Activated T-cell treated with anti-CD3 and anti-CD28 coated beads, Interleukin-2, amount 50 U/mL, for 1 hour (primary cell): ENCODE measurements around the gene RRP1.
A peak's percentile ranks its signal among the peaks of the same experiment; 100 is the strongest.

Source experiments
- DNase-seq: peaks from one replicate; pipeline ENCODE4 v3.0.0-alpha.2; 2020

RRP1 gene, protein sequence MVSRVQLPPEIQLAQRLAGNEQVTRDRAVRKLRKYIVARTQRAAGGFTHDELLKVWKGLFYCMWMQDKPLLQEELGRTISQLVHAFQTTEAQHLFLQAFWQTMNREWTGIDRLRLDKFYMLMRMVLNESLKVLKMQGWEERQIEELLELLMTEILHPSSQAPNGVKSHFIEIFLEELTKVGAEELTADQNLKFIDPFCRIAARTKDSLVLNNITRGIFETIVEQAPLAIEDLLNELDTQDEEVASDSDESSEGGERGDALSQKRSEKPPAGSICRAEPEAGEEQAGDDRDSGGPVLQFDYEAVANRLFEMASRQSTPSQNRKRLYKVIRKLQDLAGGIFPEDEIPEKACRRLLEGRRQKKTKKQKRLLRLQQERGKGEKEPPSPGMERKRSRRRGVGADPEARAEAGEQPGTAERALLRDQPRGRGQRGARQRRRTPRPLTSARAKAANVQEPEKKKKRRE

GRCh38 chr21:43789276-43790009 lies at the start of gene RRP1:
Gene RRP1 (plus strand): TSS chr21:43789577. CDS start chr21:43789630, 53 bp downstream.
- DNase-seq = peak; percentile 99

DNA sequence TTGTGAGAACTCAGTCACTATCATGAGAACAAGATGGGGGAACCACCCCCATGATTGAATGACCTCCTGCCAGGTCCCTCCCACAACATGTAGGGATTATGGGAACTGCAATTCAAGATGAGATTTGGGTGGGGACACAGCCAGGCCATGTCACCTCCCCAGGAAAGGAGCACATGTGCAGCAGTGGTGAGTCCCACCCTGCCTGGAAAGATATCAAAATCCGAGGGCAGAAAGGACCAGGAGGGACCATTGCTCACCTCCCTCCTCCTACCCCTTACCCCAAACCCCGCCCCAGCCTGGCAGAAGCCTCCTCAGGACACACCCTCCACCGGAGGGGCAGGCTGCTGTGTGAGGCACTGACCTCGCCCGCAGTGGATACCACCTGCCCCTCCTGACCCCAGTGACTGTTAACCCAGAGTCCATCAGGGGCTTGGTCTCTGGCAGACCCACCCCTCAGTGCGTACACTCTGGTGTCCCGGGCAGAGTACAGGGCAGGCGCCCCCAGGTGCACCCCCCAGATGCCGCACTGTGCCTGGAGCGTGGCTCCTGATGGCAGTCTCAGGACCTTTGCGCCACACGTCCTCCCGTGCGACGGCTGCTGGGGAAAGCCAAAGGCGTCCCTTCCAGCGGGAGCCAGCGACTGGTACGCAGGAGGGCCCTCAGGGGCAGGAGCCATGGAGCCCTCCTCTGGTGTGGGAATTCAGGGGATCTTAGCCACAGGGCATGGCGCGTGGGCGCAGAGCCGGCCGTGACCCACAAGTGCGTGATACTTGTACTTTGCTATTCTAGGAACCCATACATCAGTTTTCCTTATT lies 49.5 kb upstream of the RRP1 start:
- DNase-seq = no peak

- DNase-seq = no peak
These were observed 48.8 kb upstream of the RRP1 start for GRCh38 chr21:43740497-43741156.

DNA sequence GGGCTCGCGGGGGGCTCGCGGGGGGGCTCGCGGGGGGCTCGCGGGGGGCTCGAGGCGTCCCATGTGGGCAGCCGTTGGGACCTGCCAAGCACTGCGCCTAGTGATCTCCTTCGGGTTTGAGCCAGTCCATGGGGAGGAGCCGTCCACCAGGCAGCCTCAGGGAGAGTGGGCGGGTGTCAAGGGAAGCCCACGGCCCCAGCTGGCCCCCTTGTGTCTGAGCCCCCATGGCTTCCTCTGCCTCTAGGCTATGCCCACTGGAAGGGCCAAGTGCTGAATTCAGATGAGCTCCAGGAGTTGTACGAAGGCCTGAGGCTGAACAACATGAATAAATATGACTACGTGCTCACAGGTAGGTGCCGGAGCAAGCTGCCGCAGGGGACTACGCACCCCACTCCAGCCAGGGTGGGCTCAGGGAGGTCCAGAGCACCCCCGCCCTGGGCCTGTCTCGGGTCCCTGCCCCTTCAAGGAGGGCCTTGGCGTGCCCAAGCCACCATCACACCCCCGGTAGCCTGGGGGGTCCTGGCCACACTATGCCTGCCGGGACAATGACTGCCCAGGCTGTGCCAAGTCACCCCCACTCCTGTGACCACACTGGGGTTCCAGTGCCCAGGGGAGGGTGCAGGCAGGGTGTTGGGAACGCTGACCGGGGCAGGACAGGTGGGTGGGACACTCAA lies 47.8 kb upstream of the RRP1 start:
- no peak for DNase-seq

- DNase-seq = no peak
These were observed 45.4 kb upstream of the RRP1 start for GRCh38 chr21:43743947-43744346.

GRCh38 chr21:43744725-43745124 lies 44.7 kb upstream of the RRP1 start:
- DNase-seq = no peak

GRCh38 chr21:43745772-43746517 lies 43.4 kb upstream of the RRP1 start:
- DNase-seq = no peak

DNA sequence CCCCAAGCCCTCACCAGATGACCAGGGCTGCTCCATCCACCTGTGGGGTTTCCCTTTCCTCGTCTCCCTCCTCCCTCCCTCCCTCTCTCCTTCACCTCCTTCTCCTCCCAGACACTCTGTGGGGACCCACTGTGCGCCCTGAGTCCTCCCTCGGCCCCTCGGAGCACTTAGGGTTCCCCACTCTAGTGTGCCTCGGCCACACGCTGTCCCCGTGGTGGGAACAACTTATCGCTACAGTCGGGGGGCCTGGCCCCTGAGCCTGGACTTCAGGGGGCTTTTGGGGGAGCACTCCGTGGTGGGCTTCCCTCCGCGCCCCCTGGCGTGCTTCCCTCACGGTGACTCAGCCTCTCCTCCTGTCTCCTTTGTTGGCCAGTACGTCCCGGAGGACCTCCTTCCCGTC lies 40.8 kb upstream of the RRP1 start:
- no peak for DNase-seq

DNA sequence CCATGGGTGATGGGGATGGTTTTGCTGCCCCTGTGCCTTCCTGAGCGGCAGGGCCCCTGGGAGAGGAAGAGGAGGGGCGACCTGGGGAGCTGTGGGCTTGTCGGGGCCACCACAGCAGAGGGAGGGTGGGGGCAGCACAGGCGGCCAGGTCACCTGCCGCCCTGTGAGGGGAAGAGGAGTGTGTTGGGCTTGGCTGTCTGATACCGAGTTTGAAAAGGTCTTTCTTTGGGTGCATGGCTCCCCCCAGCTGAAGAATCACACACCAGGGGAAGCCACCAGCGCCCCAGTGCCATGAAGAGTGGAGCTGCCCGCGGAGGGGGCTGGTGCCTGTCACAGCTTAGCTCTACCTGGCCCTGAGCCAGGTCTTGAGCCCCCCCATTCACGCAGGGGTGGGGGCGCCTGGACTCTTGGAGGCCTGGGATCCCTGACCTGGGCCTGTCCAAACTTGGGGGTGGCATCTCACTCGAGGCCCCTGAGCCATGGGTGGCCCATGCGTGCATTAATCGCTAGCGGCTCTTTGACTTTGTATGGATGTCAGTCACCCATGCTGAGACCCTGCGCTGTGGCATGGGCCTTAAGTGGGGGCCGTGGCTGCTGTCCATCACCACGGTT lies 39.6 kb upstream of the RRP1 start:
- no peak for DNase-seq

GRCh38 chr21:43750339-43751033 lies 38.9 kb upstream of the RRP1 start:
- no peak for DNase-seq

DNA sequence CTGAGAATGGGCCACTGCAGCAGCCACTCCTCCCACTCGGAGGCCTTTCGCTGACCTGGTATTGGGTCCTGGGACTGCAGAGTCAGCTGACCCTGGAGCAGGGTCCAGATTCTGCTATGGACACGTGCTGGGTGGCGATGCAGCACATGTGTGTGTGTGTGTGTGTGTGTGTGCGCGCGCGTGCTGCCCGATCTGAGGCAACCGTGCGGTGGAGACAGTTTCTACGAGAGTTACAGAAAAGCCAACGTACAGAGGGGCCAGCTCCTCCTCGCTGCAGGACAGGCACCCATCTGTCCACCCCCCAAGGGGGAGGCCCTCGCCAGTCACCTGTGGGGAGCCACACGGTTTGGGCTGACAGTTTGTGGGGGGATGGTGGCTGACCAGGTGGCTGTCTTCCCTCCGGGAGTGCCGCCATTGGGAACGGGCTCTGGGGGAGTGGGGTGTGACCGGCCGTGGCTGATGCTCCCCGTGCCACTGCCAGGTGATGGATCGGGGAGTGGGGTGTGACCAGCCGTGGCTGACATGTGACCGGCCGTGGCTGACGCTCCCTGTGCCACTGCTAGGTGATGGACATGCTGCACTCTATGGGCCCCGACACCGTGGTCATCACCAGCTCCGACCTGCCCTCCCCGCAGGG lies 37.3 kb upstream of the RRP1 start:
- no peak for DNase-seq

- DNase-seq = no peak
These were observed 36.5 kb upstream of the RRP1 start for GRCh38 chr21:43752758-43753438.

GRCh38 chr21:43753439-43753799 lies 36.0 kb upstream of the RRP1 start:
- DNase-seq = no peak

GRCh38 chr21:43754948-43755781 lies 34.2 kb upstream of the RRP1 start:
- DNase-seq = no peak

- no peak for DNase-seq
These were observed 33.4 kb upstream of the RRP1 start for GRCh38 chr21:43755820-43756594.

GRCh38 chr21:43757601-43758000 lies 31.8 kb upstream of the RRP1 start:
- DNase-seq = no peak

DNA sequence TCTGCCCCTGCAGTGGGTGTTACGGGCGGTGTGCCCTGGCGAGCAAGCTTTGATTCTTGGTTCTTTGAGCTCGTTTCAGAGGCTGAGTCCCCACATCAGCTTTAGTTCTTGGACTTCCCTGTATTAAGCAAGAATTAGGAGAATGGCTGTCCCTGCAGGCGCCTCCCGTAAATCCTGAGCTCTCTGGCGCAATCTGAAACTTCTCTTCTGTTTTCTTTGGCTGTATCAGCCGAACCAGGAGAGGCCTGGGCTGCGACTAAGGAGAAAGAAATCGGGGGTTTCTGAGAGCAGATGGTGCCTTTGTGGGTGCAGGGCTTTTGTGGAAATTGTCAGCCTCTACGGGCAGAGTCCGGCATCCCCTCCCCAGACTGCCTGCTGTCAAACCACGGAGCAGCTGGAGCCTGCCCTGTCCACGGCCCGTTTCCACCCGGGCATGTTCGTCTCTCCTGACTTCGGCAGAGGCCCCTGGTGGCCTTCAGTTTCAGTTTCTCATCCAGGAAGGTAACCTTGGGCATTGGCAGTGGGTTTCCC lies 31.2 kb upstream of the RRP1 start:
- DNase-seq = no peak
